GM23338 (cell line): ENCODE measurements around the gene RAD51D.

Source experiments
- CREB1 ChIP-seq: fragments of 250-450 bp; sonication (Bioruptor Pico); IDR thresholded peaks from 2 replicates; pipeline ENCODE4 v1.5.0; 2020; ENCODE audit warnings: low read depth, mild to moderate bottlenecking, moderate library complexity
- EZH2 ChIP-seq: fragments of 200-600 bp; sonication (generic); IDR thresholded peaks from one replicate; pipeline ENCODE4 v1.8.0; 2017; ENCODE audit warnings: antibody characterized with exemption, mild to moderate bottlenecking, low read depth; ENCODE audit not compliant: unreplicated experiment
- EZH2phosphoT487 ChIP-seq: fragments of 200-600 bp; sonication (generic); IDR thresholded peaks from one replicate; pipeline ENCODE4 v1.8.1; 2018; ENCODE audit warnings: antibody characterized with exemption; ENCODE audit not compliant: unreplicated experiment
- JUNB ChIP-seq: IDR thresholded peaks from one replicate; pipeline ENCODE4 v1.6.1; 2016; ENCODE audit warnings: antibody characterized with exemption; ENCODE audit not compliant: unreplicated experiment
- POLR2AphosphoS5 ChIP-seq: IDR thresholded peaks from 2 replicates; pipeline ENCODE4 v1.6.1; 2016; ENCODE audit warnings: antibody characterized with exemption, low read depth
- TF ChIP-seq, protein P1 (sequence below), 2 experiments: fragments of 200-600 bp in 1 of 2; sonication (generic) in 1 of 2; conservative IDR thresholded peaks; 2 replicates each; pipeline versions ENCODE4 v1.5.1 to v1.6.1; 2016 to 2017; ENCODE audit warnings: antibody characterized with exemption in 2 of 2, low read depth in 2 of 2, mild to moderate bottlenecking in 2 of 2, moderate library complexity in 1 of 2
- TF ChIP-seq, protein P2 (sequence below): IDR thresholded peaks from one replicate; pipeline ENCODE4 v1.6.1; 2018; ENCODE audit warnings: antibody characterized with exemption; ENCODE audit not compliant: unreplicated experiment
- TF ChIP-seq, protein P3 (sequence below): IDR thresholded peaks from 2 replicates; pipeline ENCODE4 v1.6.1; 2016; ENCODE audit warnings: antibody characterized with exemption

DNA sequence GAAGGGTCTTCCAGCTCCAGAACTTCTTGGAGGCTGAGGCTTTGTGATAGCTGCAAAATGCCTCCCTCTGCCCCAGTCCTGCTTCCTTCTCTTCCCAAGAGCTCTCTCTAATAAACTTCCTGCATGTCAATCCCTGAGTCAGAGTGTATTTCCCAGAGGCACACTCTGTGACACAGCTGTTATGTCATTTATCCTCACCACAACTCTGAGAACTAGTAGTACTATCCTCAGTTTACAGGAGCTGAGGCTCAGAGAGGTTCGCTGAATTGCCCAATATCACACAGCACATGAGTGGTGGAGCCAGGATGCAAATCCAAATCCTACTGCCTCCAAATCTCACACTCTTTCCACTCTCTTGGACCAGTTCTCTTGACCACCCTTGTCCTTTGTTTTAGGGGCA is 48.0 kb upstream of the RAD51D start:
- TF ChIP-seq EZH2 (no peak), POLR2AphosphoS5 (no peak), CREB1 (CRISPR knock-in tag) (no peak), EZH2phosphoT487 (no peak), JUNB (no peak)
- TF ChIP-seq, protein P1, sequence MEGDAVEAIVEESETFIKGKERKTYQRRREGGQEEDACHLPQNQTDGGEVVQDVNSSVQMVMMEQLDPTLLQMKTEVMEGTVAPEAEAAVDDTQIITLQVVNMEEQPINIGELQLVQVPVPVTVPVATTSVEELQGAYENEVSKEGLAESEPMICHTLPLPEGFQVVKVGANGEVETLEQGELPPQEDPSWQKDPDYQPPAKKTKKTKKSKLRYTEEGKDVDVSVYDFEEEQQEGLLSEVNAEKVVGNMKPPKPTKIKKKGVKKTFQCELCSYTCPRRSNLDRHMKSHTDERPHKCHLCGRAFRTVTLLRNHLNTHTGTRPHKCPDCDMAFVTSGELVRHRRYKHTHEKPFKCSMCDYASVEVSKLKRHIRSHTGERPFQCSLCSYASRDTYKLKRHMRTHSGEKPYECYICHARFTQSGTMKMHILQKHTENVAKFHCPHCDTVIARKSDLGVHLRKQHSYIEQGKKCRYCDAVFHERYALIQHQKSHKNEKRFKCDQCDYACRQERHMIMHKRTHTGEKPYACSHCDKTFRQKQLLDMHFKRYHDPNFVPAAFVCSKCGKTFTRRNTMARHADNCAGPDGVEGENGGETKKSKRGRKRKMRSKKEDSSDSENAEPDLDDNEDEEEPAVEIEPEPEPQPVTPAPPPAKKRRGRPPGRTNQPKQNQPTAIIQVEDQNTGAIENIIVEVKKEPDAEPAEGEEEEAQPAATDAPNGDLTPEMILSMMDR (conservative IDR thresholded peaks at IDR 0.05; ENCODE audit: low read depth in 2 of 2), result no peak
- TF ChIP-seq, protein P2, sequence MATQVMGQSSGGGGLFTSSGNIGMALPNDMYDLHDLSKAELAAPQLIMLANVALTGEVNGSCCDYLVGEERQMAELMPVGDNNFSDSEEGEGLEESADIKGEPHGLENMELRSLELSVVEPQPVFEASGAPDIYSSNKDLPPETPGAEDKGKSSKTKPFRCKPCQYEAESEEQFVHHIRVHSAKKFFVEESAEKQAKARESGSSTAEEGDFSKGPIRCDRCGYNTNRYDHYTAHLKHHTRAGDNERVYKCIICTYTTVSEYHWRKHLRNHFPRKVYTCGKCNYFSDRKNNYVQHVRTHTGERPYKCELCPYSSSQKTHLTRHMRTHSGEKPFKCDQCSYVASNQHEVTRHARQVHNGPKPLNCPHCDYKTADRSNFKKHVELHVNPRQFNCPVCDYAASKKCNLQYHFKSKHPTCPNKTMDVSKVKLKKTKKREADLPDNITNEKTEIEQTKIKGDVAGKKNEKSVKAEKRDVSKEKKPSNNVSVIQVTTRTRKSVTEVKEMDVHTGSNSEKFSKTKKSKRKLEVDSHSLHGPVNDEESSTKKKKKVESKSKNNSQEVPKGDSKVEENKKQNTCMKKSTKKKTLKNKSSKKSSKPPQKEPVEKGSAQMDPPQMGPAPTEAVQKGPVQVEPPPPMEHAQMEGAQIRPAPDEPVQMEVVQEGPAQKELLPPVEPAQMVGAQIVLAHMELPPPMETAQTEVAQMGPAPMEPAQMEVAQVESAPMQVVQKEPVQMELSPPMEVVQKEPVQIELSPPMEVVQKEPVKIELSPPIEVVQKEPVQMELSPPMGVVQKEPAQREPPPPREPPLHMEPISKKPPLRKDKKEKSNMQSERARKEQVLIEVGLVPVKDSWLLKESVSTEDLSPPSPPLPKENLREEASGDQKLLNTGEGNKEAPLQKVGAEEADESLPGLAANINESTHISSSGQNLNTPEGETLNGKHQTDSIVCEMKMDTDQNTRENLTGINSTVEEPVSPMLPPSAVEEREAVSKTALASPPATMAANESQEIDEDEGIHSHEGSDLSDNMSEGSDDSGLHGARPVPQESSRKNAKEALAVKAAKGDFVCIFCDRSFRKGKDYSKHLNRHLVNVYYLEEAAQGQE, result no peak
- TF ChIP-seq, protein P3, sequence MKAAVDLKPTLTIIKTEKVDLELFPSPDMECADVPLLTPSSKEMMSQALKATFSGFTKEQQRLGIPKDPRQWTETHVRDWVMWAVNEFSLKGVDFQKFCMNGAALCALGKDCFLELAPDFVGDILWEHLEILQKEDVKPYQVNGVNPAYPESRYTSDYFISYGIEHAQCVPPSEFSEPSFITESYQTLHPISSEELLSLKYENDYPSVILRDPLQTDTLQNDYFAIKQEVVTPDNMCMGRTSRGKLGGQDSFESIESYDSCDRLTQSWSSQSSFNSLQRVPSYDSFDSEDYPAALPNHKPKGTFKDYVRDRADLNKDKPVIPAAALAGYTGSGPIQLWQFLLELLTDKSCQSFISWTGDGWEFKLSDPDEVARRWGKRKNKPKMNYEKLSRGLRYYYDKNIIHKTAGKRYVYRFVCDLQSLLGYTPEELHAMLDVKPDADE, result no peak
